ENCODE results near the gene SPACA6. TPM values are rescaled to one million over a fixed set of nuclear protein-coding genes. Genes with fewer than 3 reads are reported as not detected.

The SPACA6 gene
- total and polyA plus RNA-seq, 8 donors: 1.2 to 151 (median 9.6) TPM

DNA sequence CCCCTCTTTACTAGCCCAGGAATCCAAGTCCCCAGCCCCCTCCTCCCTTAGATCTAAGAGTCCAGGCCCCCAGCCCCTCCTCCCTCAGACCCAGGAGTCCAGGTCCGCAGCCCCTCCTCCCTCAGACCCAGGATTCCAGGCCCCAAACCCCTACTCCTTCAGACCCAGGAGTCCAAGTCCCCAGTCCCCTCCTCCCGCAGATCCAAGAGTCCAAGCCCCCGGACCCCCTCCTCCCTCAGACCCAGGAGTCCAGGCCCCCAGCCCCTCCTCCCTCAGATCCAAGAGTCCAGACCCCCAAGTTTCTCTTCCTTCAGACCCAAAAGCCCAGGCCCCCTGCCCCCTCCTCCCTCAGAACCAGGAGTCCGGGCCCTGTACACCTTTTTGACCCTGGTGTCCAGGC, 11.5 kb downstream of the SPACA6 start:
- Histone ChIP-seq H3K4me3 (peak overlapping the region; percentile 55 to 66 (median 62)), H3K9me3 (no peaks in the 10 kb centered on the region), H3K36me3 (peaks cover 0 to 40% (median 21%) of the 10 kb centered on the region in 4 donors), H3K27me3 (no peaks in the 10 kb centered on the region), H3K27ac (peak overlapping the region; percentile 93 to 98 (median 94)), H3K4me1 (peaks cover 29 to 48% (median 40%) of the 10 kb centered on the region in 4 donors)
- 10 to 31% (median 21%) methylated on average over 3 to 4 of the region's 4 CpGs for WGBS, 5 donors
- no peak for TF ChIP-seq POLR2A (IDR thresholded peaks at IDR 0.05)
- no peak for TF ChIP-seq POLR2AphosphoS5 (IDR thresholded peaks at IDR 0.05)
- TF ChIP-seq, protein P1, sequence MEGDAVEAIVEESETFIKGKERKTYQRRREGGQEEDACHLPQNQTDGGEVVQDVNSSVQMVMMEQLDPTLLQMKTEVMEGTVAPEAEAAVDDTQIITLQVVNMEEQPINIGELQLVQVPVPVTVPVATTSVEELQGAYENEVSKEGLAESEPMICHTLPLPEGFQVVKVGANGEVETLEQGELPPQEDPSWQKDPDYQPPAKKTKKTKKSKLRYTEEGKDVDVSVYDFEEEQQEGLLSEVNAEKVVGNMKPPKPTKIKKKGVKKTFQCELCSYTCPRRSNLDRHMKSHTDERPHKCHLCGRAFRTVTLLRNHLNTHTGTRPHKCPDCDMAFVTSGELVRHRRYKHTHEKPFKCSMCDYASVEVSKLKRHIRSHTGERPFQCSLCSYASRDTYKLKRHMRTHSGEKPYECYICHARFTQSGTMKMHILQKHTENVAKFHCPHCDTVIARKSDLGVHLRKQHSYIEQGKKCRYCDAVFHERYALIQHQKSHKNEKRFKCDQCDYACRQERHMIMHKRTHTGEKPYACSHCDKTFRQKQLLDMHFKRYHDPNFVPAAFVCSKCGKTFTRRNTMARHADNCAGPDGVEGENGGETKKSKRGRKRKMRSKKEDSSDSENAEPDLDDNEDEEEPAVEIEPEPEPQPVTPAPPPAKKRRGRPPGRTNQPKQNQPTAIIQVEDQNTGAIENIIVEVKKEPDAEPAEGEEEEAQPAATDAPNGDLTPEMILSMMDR (IDR thresholded peaks at IDR 0.05): no peak
- no peak for TF ChIP-seq EP300 (IDR thresholded peaks at IDR 0.05)
- intact Hi-C loops (cut with DNase I; ENCODE audit: low total_unique reads): no loop called here
- DNase-seq: no peak

DNA sequence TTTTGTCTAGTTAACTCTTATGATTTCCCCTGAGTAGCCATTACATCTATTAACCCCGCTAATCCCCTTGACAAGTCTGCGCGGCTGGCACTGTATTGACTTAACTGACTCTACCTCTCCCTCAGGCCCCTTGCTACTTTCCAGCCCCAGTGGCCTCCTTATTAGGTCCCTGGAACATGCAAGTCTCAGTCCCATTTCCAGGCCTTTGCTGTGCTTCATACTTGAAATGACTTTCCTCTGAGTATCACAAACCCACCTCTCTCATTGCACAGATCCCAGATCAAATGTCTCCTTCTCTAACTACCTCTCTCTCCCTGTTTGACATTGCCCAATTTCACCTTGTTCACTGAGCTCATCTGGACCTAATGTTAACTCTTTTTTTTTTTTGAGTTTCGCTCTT, 13.2 kb downstream of the SPACA6 start:
- no peaks in the 10 kb centered on the region for H3K27me3 ChIP-seq
- DNase-seq: no peak
- 94 to 99% (median 97%) methylated on average over 4 of the region's 4 CpGs for WGBS, 5 donors
- H3K36me3 ChIP-seq: peaks cover 0 to 32% (median 18%) of the 10 kb centered on the region in 4 donors
- H3K4me1 ChIP-seq: peaks cover 29 to 45% (median 40%) of the 10 kb centered on the region in 4 donors
- intact Hi-C loops (cut with DNase I; ENCODE audit: low total_unique reads): no loop called here
- H3K9me3 ChIP-seq: no peaks in the 10 kb centered on the region
- peak overlapping the region in 2 of 5 donors; percentile 21 to 95 for H3K27ac ChIP-seq
- TF ChIP-seq POLR2AphosphoS5 (IDR thresholded peaks at IDR 0.05): no peak
- TF ChIP-seq EP300 (IDR thresholded peaks at IDR 0.05): no peak
- TF ChIP-seq POLR2A (IDR thresholded peaks at IDR 0.05): no peak
- TF ChIP-seq, protein P1 (IDR thresholded peaks at IDR 0.05): no peak
- no peak overlapping the region for H3K4me3 ChIP-seq

DNA sequence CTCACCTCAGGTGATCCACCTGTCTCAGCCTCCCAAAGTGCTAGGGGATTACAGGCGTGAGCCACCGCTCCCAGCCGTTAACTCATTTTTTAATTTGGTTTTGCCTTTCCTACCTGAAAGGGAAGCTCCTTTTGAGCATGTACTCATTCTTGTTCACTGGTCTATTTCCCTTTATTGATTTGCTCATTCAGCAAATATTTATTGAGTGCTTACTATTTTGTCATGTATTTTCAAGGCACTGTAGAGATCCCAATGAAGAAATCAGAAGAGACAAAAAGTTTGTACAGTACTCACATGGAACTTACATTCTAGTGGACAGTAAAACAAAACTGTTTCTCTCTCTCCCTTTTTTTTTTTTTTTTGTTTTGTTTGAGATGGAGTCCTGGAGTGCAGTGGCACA, 13.8 kb downstream of the SPACA6 start:
- TF ChIP-seq, protein P1 (IDR thresholded peaks at IDR 0.05): no peak
- no peak for TF ChIP-seq EP300 (IDR thresholded peaks at IDR 0.05)
- no peak for TF ChIP-seq POLR2A (IDR thresholded peaks at IDR 0.05)
- no peak for TF ChIP-seq POLR2AphosphoS5 (IDR thresholded peaks at IDR 0.05)
- no peaks in the 10 kb centered on the region for H3K27me3 ChIP-seq
- H3K36me3 ChIP-seq: peaks cover 0 to 28% (median 18%) of the 10 kb centered on the region in 4 donors
- no peaks in the 10 kb centered on the region for H3K9me3 ChIP-seq
- 97 to 99% (median 98%) methylated on average over 3 of the region's 3 CpGs for WGBS, 5 donors
- DNase-seq: no peak
- no peak overlapping the region for H3K4me3 ChIP-seq
- H3K27ac ChIP-seq: no peak overlapping the region
- H3K4me1 ChIP-seq: peaks cover 28 to 42% (median 36%) of the 10 kb centered on the region in 4 donors
- intact Hi-C loops (cut with DNase I; ENCODE audit: low total_unique reads): no loop called here

DNA sequence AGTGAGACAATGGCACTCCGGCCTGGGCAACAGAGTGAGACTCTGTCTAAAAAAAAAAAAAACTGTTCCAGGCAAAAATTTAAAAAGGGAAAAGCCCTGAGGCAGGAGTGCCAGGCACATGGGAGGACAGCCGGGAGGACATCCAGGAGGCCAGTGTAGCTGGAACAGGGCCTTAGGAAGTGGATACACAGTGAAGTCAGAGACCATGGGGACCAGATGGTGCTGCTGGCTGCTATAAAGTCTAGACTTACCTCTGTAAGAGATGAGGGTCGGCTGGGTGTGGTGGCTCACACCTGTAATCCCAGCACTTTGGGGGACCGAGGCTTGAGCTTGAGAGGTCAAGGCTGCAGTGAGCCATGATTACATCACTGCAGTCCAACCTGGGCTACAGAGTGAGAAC, 15.7 kb downstream of the SPACA6 start:
- DNase-seq: no peak
- intact Hi-C loops (cut with DNase I; ENCODE audit: low total_unique reads): no loop called here
- Histone ChIP-seq H3K9me3 (no peaks in the 10 kb centered on the region), H3K4me1 (peaks cover 10 to 24% (median 18%) of the 10 kb centered on the region in 4 donors), H3K27ac (no peak overlapping the region), H3K27me3 (no peaks in the 10 kb centered on the region), H3K36me3 (peaks cover 0 to 28% (median 18%) of the 10 kb centered on the region in 4 donors), H3K4me3 (no peak overlapping the region)
- 77 to 87% (median 85%) methylated on average over 4 of the region's 4 CpGs for WGBS, 5 donors
- no peak for TF ChIP-seq POLR2A (IDR thresholded peaks at IDR 0.05)
- no peak for TF ChIP-seq POLR2AphosphoS5 (IDR thresholded peaks at IDR 0.05)
- TF ChIP-seq, protein P1 (IDR thresholded peaks at IDR 0.05): no peak
- TF ChIP-seq EP300 (IDR thresholded peaks at IDR 0.05): no peak

Data from stomach (tissue), 9 donors.